A549 (cell line): ENCODE measurements around the gene ITPKB.

Experiments used
- CBX2 ChIP-seq: fragments of 200-600 bp; sonication (generic); IDR thresholded peaks from 2 replicates; pipeline ENCODE4 v1.6.1; 2016; ENCODE audit warnings: low read depth, mild to moderate bottlenecking, borderline replicate concordance
- FOSL2 ChIP-seq, 2 experiments: fragments of 450-650 bp in 1 of 2; fragments of >200 bp in 1 of 2; sonication (Bioruptor Twin) in 1 of 2; formaldehyde crosslinking; IDR thresholded peaks; 2 replicates each; pipeline versions ENCODE4 v1.5.0 to v1.6.1; 2016 to 2020; ENCODE audit warnings: mild to moderate bottlenecking in 1 of 2, moderate library complexity in 1 of 2
- HOXB5 ChIP-seq: fragments of 250-450 bp; sonication (Bioruptor Pico); IDR thresholded peaks from 2 replicates; pipeline ENCODE4 v1.5.0; 2020; ENCODE audit warnings: mild to moderate bottlenecking, moderate library complexity
- RCOR1 ChIP-seq: fragments of 150-350 bp; IDR thresholded peaks from 2 replicates; pipeline ENCODE4 v1.6.1; 2014; ENCODE audit warnings: antibody characterized with exemption, low read length, low read depth
- RFX5 ChIP-seq: fragments of 450-650 bp; IDR thresholded peaks from 2 replicates; pipeline ENCODE4 v1.7.1; 2014; ENCODE audit warnings: antibody characterized with exemption, mild to moderate bottlenecking, moderate library complexity
- TF ChIP-seq, protein P1 (sequence below): fragments of 450-650 bp; IDR thresholded peaks from 2 replicates; pipeline ENCODE4 v1.6.1; 2014; ENCODE audit warnings: antibody characterized with exemption
- TF ChIP-seq, protein P2 (sequence below): fragments of >200 bp; sonication (Bioruptor Twin); formaldehyde crosslinking; IDR thresholded peaks from 3 replicates; pipeline ENCODE4 v1.5.1; 2016

DNA sequence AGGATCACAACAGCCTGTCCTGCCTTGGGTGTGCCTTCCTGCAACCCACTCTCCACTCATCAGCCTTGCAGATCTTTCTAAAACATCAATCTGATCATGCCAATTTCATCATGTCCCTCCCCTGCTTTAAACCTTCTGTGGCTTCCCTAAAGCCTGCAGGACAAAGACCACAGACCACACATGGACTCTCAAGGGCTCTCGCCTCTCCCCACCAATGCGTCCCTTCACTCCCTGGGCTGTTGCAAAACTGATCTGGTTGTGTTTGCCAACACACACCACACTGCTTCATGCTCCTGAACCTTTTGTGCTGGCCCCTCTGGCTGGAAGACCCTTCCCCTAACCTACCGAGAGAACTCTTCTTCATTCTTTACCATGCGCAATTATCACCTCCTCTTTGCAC, 72.4 kb downstream of the ITPKB start:
- TF ChIP-seq, protein P1, sequence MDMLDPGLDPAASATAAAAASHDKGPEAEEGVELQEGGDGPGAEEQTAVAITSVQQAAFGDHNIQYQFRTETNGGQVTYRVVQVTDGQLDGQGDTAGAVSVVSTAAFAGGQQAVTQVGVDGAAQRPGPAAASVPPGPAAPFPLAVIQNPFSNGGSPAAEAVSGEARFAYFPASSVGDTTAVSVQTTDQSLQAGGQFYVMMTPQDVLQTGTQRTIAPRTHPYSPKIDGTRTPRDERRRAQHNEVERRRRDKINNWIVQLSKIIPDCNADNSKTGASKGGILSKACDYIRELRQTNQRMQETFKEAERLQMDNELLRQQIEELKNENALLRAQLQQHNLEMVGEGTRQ: no peak
- TF ChIP-seq CBX2 (no peak), FOSL2 (IDR thresholded peaks at IDR 0.05) (no peak), FOSL2 (CRISPR knock-in tag; IDR thresholded peaks at IDR 0.05) (no peak), HOXB5 (CRISPR knock-in tag) (no peak), RFX5 (no peak), RCOR1 (no peak)
- TF ChIP-seq, protein P2, sequence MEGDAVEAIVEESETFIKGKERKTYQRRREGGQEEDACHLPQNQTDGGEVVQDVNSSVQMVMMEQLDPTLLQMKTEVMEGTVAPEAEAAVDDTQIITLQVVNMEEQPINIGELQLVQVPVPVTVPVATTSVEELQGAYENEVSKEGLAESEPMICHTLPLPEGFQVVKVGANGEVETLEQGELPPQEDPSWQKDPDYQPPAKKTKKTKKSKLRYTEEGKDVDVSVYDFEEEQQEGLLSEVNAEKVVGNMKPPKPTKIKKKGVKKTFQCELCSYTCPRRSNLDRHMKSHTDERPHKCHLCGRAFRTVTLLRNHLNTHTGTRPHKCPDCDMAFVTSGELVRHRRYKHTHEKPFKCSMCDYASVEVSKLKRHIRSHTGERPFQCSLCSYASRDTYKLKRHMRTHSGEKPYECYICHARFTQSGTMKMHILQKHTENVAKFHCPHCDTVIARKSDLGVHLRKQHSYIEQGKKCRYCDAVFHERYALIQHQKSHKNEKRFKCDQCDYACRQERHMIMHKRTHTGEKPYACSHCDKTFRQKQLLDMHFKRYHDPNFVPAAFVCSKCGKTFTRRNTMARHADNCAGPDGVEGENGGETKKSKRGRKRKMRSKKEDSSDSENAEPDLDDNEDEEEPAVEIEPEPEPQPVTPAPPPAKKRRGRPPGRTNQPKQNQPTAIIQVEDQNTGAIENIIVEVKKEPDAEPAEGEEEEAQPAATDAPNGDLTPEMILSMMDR: no peak
